ENCODE results near the gene MRPL3.

GRCh38 chr3:131457220-131457619, 45.6 kb downstream of the MRPL3 start:
- TF ChIP-seq POLR2A (IDR thresholded peaks at IDR 0.05) (no peak), EP300 (IDR thresholded peaks at IDR 0.05; ENCODE audit: low read depth) (no peak), POLR2AphosphoS5 (IDR thresholded peaks at IDR 0.05) (no peak)
- TF ChIP-seq, protein P1, sequence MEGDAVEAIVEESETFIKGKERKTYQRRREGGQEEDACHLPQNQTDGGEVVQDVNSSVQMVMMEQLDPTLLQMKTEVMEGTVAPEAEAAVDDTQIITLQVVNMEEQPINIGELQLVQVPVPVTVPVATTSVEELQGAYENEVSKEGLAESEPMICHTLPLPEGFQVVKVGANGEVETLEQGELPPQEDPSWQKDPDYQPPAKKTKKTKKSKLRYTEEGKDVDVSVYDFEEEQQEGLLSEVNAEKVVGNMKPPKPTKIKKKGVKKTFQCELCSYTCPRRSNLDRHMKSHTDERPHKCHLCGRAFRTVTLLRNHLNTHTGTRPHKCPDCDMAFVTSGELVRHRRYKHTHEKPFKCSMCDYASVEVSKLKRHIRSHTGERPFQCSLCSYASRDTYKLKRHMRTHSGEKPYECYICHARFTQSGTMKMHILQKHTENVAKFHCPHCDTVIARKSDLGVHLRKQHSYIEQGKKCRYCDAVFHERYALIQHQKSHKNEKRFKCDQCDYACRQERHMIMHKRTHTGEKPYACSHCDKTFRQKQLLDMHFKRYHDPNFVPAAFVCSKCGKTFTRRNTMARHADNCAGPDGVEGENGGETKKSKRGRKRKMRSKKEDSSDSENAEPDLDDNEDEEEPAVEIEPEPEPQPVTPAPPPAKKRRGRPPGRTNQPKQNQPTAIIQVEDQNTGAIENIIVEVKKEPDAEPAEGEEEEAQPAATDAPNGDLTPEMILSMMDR (IDR thresholded peaks at IDR 0.05): no peak

All from transverse colon (tissue), 4 donors.